Breast epithelium (tissue), 4 donors: ENCODE data around the gene EBF3. TPM values are rescaled to one million over a fixed set of nuclear protein-coding genes. Genes with fewer than 3 reads are reported as not detected.

Experiments used
- DNase-seq, 2 donors: peaks; one replicate each; pipeline ENCODE4 v3.0.0-alpha.2; 2019; ENCODE audit warnings: low spot score in 2 of 2
- H3K27ac ChIP-seq, 2 donors: fragments of 200-600 bp; sonication (generic) in 1 of 2; one replicate each; pipeline ENCODE4 v1.5.1; 2016 to 2019; ENCODE audit warnings: mild to moderate bottlenecking in 1 of 2
- H3K27me3 ChIP-seq, 2 donors: fragments of 200-600 bp; sonication (generic) in 1 of 2; one replicate each; pipeline versions ENCODE4 v1.5.1 to v1.6.0; 2017 to 2019; ENCODE audit warnings: control low read depth in 1 of 2, mild to moderate bottlenecking in 1 of 2
- H3K36me3 ChIP-seq: fragments of 200-600 bp; one replicate; pipeline ENCODE4 v1.5.1; 2019
- H3K4me1 ChIP-seq, 2 donors: fragments of 200-600 bp; sonication (generic); one replicate each; pipeline ENCODE4 v1.5.1; 2016 to 2019; ENCODE audit warnings: control low read depth in 1 of 2
- H3K4me3 ChIP-seq, 3 donors: fragments of 200-600 bp; sonication (generic); 1 replicate in 2 of 3; 2 replicates in 1 of 3; pipeline ENCODE4 v1.5.1; 2016 to 2019; ENCODE audit warnings: mild to moderate bottlenecking in 3 of 3, moderate library complexity in 2 of 3
- H3K9me3 ChIP-seq, 2 donors: fragments of 200-600 bp; sonication (generic) in 1 of 2; one replicate each; pipeline ENCODE4 v1.5.1; 2016 to 2019; ENCODE audit warnings: control low read depth in 1 of 2
- POLR2A ChIP-seq: fragments of 450-650 bp; IDR thresholded peaks from one replicate; pipeline ENCODE4 v1.6.1; 2016; ENCODE audit warnings: antibody characterized with exemption, mild to moderate bottlenecking, moderate library complexity
- POLR2AphosphoS5 ChIP-seq, 3 donors: sonication (generic); formaldehyde crosslinking; IDR thresholded peaks; one replicate each; pipeline ENCODE4 v1.6.1; 2017; ENCODE audit warnings: antibody characterized with exemption in 3 of 3
- intact Hi-C: fragments of 100-400 bp; cut with DNase I; formaldehyde crosslinking; loops from one replicate; pipeline ENCODE4 v1.15.1; 2023; ENCODE audit warnings: low total_unique reads
- total RNA-seq, 3 donors: library from RNA; depleted of rRNA; stranded (reverse); fragments of >200 nt; gene quantifications; one replicate each; pipeline ENCODE4 v1.1.0, GENCODE V29; 2016
- TF ChIP-seq, protein P1 (sequence below), 3 donors: fragments of 450-650 bp; IDR thresholded peaks; one replicate each; pipeline ENCODE4 v1.5.1; 2016 to 2017; ENCODE audit warnings: antibody characterized with exemption in 3 of 3, mild to moderate bottlenecking in 3 of 3, moderate library complexity in 3 of 3

Gene EBF3
- total RNA-seq, 3 donors from 2014 or later = 4.2 to 28.0 (median 6.6) TPM

GRCh38 chr10:129867631-129868179, 96.4 kb downstream of the EBF3 start:
- no peaks in the 10 kb centered on the region for H3K36me3 ChIP-seq
- DNase-seq = no peak
- no peaks in the 10 kb centered on the region for H3K9me3 ChIP-seq
- no peak overlapping the region for H3K4me3 ChIP-seq
- TF ChIP-seq, protein P1, sequence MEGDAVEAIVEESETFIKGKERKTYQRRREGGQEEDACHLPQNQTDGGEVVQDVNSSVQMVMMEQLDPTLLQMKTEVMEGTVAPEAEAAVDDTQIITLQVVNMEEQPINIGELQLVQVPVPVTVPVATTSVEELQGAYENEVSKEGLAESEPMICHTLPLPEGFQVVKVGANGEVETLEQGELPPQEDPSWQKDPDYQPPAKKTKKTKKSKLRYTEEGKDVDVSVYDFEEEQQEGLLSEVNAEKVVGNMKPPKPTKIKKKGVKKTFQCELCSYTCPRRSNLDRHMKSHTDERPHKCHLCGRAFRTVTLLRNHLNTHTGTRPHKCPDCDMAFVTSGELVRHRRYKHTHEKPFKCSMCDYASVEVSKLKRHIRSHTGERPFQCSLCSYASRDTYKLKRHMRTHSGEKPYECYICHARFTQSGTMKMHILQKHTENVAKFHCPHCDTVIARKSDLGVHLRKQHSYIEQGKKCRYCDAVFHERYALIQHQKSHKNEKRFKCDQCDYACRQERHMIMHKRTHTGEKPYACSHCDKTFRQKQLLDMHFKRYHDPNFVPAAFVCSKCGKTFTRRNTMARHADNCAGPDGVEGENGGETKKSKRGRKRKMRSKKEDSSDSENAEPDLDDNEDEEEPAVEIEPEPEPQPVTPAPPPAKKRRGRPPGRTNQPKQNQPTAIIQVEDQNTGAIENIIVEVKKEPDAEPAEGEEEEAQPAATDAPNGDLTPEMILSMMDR (IDR thresholded peaks at IDR 0.05) = no peak
- TF ChIP-seq POLR2AphosphoS5 (IDR thresholded peaks at IDR 0.05) (no peak), POLR2A (no peak)
- no peak overlapping the region for H3K27ac ChIP-seq
- no peaks in the 10 kb centered on the region for H3K27me3 ChIP-seq
- intact Hi-C loops = no loop called here
- H3K4me1 ChIP-seq = no peaks in the 10 kb centered on the region

DNA sequence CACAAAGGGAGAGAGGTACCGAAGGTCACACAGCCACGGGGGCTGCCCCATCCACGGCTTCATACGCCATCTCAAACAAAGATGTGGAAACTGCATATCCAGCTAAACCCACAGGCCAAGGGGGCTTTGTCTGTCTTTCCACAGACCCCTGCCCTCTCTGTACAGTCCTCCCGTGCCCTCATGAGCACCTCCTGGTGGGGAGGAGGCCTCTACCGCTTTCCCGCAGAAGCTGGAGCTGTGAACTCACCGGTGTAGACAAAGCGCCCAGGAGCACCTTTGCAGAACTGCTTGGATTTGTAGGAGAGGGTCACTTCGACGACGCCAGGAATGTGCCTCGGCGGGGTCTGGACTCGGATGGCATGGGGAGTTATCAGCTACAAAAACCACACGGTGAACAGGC, 97.2 kb downstream of the EBF3 start:
- DNase-seq = no peak

GRCh38 chr10:129865960-129866359, 98.1 kb downstream of the EBF3 start:
- H3K36me3 ChIP-seq = no peaks in the 10 kb centered on the region
- H3K27me3 ChIP-seq = no peaks in the 10 kb centered on the region
- H3K27ac ChIP-seq = no peak overlapping the region
- DNase-seq = no peak
- no peaks in the 10 kb centered on the region for H3K4me1 ChIP-seq
- intact Hi-C loops = no loop called here
- TF ChIP-seq POLR2AphosphoS5 (IDR thresholded peaks at IDR 0.05) (no peak), POLR2A (no peak)
- TF ChIP-seq, protein P1 (IDR thresholded peaks at IDR 0.05) = no peak
- H3K9me3 ChIP-seq = no peaks in the 10 kb centered on the region
- H3K4me3 ChIP-seq = no peak overlapping the region

More for the DNA sequence above, 97.2 kb downstream of the EBF3 start:
- TF ChIP-seq, protein P1 (IDR thresholded peaks at IDR 0.05) = no peak
- TF ChIP-seq POLR2AphosphoS5 (IDR thresholded peaks at IDR 0.05) = no peak
- TF ChIP-seq POLR2A = no peak
- no peaks in the 10 kb centered on the region for H3K9me3 ChIP-seq
- intact Hi-C loops = no loop called here
- no peaks in the 10 kb centered on the region for H3K27me3 ChIP-seq
- H3K4me1 ChIP-seq = no peaks in the 10 kb centered on the region
- H3K4me3 ChIP-seq = no peak overlapping the region
- H3K36me3 ChIP-seq = no peaks in the 10 kb centered on the region
- no peak overlapping the region for H3K27ac ChIP-seq

DNA sequence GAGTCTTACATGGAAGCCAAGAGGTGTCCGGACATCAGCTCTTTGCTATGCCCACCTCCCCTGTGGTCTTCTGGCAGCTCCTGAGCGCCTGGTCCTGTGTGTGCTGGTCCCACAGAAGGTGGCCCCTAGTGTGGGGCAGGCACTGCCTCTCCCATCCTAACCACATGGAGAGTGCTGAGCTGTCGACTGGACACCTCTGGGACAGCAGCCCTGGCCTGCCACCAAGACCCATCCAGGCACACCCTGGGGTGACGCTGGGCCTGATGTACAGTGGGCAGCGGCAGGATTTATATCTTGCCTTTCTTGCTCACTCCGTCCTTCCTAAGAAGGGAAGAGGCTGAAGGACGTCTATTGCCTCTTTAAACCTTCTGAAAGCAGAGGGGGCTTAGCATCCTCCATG, 98.7 kb downstream of the EBF3 start:
- TF ChIP-seq, protein P1 (IDR thresholded peaks at IDR 0.05) = no peak
- TF ChIP-seq POLR2AphosphoS5 (IDR thresholded peaks at IDR 0.05) (no peak), POLR2A (no peak)
- no peaks in the 10 kb centered on the region for H3K36me3 ChIP-seq
- no peaks in the 10 kb centered on the region for H3K27me3 ChIP-seq
- no peak overlapping the region for H3K4me3 ChIP-seq
- H3K9me3 ChIP-seq = no peaks in the 10 kb centered on the region
- intact Hi-C loops = no loop called here
- no peak overlapping the region for H3K27ac ChIP-seq
- no peaks in the 10 kb centered on the region for H3K4me1 ChIP-seq
- DNase-seq = no peak

GRCh38 chr10:129864601-129865126, 99.4 kb downstream of the EBF3 start:
- no peak for DNase-seq
- H3K4me3 ChIP-seq = no peak overlapping the region
- no peak overlapping the region for H3K27ac ChIP-seq
- TF ChIP-seq POLR2A = no peak
- TF ChIP-seq, protein P1 (IDR thresholded peaks at IDR 0.05) = no peak
- H3K36me3 ChIP-seq = no peaks in the 10 kb centered on the region
- H3K27me3 ChIP-seq = no peaks in the 10 kb centered on the region
- intact Hi-C loops = no loop called here
- H3K9me3 ChIP-seq = no peaks in the 10 kb centered on the region
- H3K4me1 ChIP-seq = no peaks in the 10 kb centered on the region
